ENCODE results near the gene SORCS2. TPM values are rescaled to one million over a fixed set of nuclear protein-coding genes. Genes with fewer than 3 reads are reported as not detected.

SORCS2 gene
- total and polyA plus RNA-seq, 2 of the 8 experiments (the other 6 are each of a cell fraction or from before 2014, with no cell fraction given): 0.36 to 1.8 TPM

GRCh38 chr4:7717161-7717560 lies 524.8 kb downstream of the SORCS2 start:
- TF ChIP-seq TCF12 (IDR thresholded peaks at IDR 0.05; ENCODE audit: low read depth, low read length): no peak
- no peak for TF ChIP-seq POLR2AphosphoS5 (IDR thresholded peaks at IDR 0.05; ENCODE audit: low read depth, low read length)
- no peak for TF ChIP-seq NRF1 (IDR thresholded peaks at IDR 0.05; ENCODE audit: low read depth, low read length)
- TF ChIP-seq POLR2A (IDR thresholded peaks at IDR 0.05; ENCODE audit: control extremely low read depth in 1 of 2, low read depth in 2 of 2, low read length in 2 of 2): no peak
- TF ChIP-seq GABPA (IDR thresholded peaks at IDR 0.05; ENCODE audit: borderline replicate concordance, insufficient read depth, low read length): no peak
- TF ChIP-seq ZNF274 (IDR thresholded peaks at IDR 0.05; ENCODE audit: borderline replicate concordance, extremely low read depth, low read length): no peak
- no peak for TF ChIP-seq TEAD4 (IDR thresholded peaks at IDR 0.05; ENCODE audit: low read depth, low read length)
- no peak for TF ChIP-seq JUN (IDR thresholded peaks at IDR 0.05; ENCODE audit: low read depth, low read length)
- TF ChIP-seq, protein P1, sequence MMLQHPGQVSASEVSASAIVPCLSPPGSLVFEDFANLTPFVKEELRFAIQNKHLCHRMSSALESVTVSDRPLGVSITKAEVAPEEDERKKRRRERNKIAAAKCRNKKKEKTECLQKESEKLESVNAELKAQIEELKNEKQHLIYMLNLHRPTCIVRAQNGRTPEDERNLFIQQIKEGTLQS (IDR thresholded peaks at IDR 0.05; ENCODE audit: insufficient read depth, low read depth, low read length): no peak
- no peak for TF ChIP-seq EP300 (IDR thresholded peaks at IDR 0.05; ENCODE audit: borderline replicate concordance in 1 of 2, low read depth in 2 of 2, low read length in 2 of 2)
- no peak for TF ChIP-seq RAD21 (IDR thresholded peaks at IDR 0.05 in 1 of 2, conservative IDR thresholded peaks at IDR 0.05 in 1 of 2; ENCODE audit: low read depth in 2 of 2, low read length in 2 of 2)
- no peak for TF ChIP-seq EGR1 (IDR thresholded peaks at IDR 0.05; ENCODE audit: borderline replicate concordance, low read depth, low read length)
- no peak for TF ChIP-seq KDM5A (IDR thresholded peaks at IDR 0.05; ENCODE audit: low read length)
- POLR2A ChIA-PET (ENCODE audit: partially characterized antibody): no interaction called here
- H3K36me3 ChIP-seq (ENCODE audit: control insufficient read depth in 2 of 4, insufficient read depth in 4 of 4, low read length in 3 of 4): no peaks in the 10 kb centered on the region

More at GRCh38 chr4:7717161-7717560, 524.8 kb downstream of the SORCS2 start:
- Histone ChIP-seq H4K20me1 (replicated peaks in 1 of 2; ENCODE audit: control insufficient read depth in 1 of 2, insufficient read depth in 2 of 2, low read length in 2 of 2) (peaks cover 0 to 2% of the 10 kb centered on the region in 2 experiments), H3K14ac (ENCODE audit: insufficient read length) (no peak overlapping the region), H4K5ac (ENCODE audit: insufficient read length, low read depth, low read length) (no peak overlapping the region), H3K27me3 (replicated peaks in 1 of 4; ENCODE audit: control insufficient read depth in 3 of 4, extremely low read depth in 1 of 4, insufficient read depth in 3 of 4, low read length in 3 of 4) (peaks cover 0 to 4% (median 2%) of the 10 kb centered on the region in 4 experiments; a peak in 3 of 7 replicates), H2BK12ac (ENCODE audit: low read depth, low read length) (no peak overlapping the region), H3K4me3 (ENCODE audit: extremely low read depth in 1 of 4, insufficient read depth in 2 of 4, low read depth in 3 of 4, low read length in 4 of 4) (no peak overlapping the region), H3K9me3 (ENCODE audit: insufficient read depth in 2 of 2, low read depth in 1 of 2, low read length in 1 of 2) (no peaks in the 10 kb centered on the region; a peak in 1 of 4 replicates), H3K56ac (replicated peaks; ENCODE audit: insufficient read length, low read depth, low read length) (no peak overlapping the region), H2BK15ac (ENCODE audit: low read length) (no peak overlapping the region), H3K23ac (ENCODE audit: insufficient read length) (no peak overlapping the region), H3K18ac (ENCODE audit: extremely low read depth, low read length) (no peak overlapping the region), H2BK20ac (ENCODE audit: low read length) (no peak overlapping the region), H2AK5ac (ENCODE audit: low read depth, low read length) (no peak overlapping the region), H3K79me2 (ENCODE audit: control insufficient read depth in 1 of 2, insufficient read depth in 2 of 2, low read length in 2 of 2) (no peaks in the 10 kb centered on the region), H3K27ac (ENCODE audit: low read depth, low read length) (no peak overlapping the region), H2BK5ac (ENCODE audit: low read depth, low read length) (no peak overlapping the region), H4K91ac (replicated peaks; ENCODE audit: insufficient read length, low read length) (no peak overlapping the region), H3K23me2 (ENCODE audit: low read depth, low read length) (peaks cover 8% of the 10 kb centered on the region), H2AFZ (ENCODE audit: low read length) (no peak overlapping the region), H3K4me1 (replicated peaks in 1 of 4; ENCODE audit: control insufficient read depth in 3 of 4, insufficient read depth in 4 of 4, low read length in 3 of 4) (peaks cover 0 to 3% (median 1%) of the 10 kb centered on the region in 4 experiments; a peak in 4 of 7 replicates), H3K79me1 (ENCODE audit: low read depth, low read length) (no peaks in the 10 kb centered on the region), H3K4ac (replicated peaks; ENCODE audit: insufficient read length, low read depth, low read length) (no peak overlapping the region), H4K8ac (ENCODE audit: extremely low read depth, insufficient read depth, low read length) (no peak overlapping the region), H3K4me2 (ENCODE audit: insufficient read depth in 1 of 2, low read depth in 2 of 2, low read length in 2 of 2) (no peak overlapping the region), H2BK120ac (replicated peaks; ENCODE audit: low read depth, low read length) (no peak overlapping the region), H3K9ac (replicated peaks in 1 of 4; ENCODE audit: extremely low read depth in 1 of 4, low read depth in 3 of 4, low read length in 3 of 4) (no peak overlapping the region)
- CTCF ChIA-PET (ENCODE audit: partially characterized antibody): no interaction called here
- 84% methylated on average over 11 of the region's 11 CpGs; no CpG with 5 or more reads in 1 of the 2 experiments for WGBS, 2 experiments (ENCODE audit: extremely low coverage in 1 of 2, insufficient coverage in 1 of 2, insufficient read length in 1 of 2, insufficient replicate concordance in 2 of 2, low coverage in 1 of 2, low lambda C conversion rate in 2 of 2, missing lambda C conversion rate in 1 of 2)
- no peak for FAIRE-seq
- no peak for DNase-seq (ENCODE audit: low read depth in 1 of 2, low spot score in 2 of 2)
